DOHH2 (cell line): ENCODE measurements around the gene N4BP2L2.
A peak's percentile ranks its signal among the peaks of the same experiment; 100 is the strongest.

Experiments used
- H3F3A ChIP-seq: fragments of 200-600 bp; sonication (generic), shearing (Covaris generic); 2 replicates; pipeline ENCODE4 v1.6.0; 2016; ENCODE audit warnings: antibody characterized with exemption, mild to moderate bottlenecking; ENCODE audit not compliant: control insufficient read depth, insufficient read depth
- H3K27ac ChIP-seq: fragments of 200-600 bp; sonication (generic); 2 replicates; pipeline ENCODE4 v1.5.1; 2014; ENCODE audit warnings: low read depth, mild to moderate bottlenecking, low read length, moderate library complexity
- H3K27me3 ChIP-seq: fragments of 200-600 bp; sonication (generic); 2 replicates; pipeline ENCODE4 v1.6.1; 2014; ENCODE audit warnings: mild to moderate bottlenecking, low read length, mixed read lengths; ENCODE audit not compliant: control insufficient read depth
- H3K36me3 ChIP-seq: fragments of 200-600 bp; sonication (generic); 2 replicates; pipeline ENCODE4 v1.6.1; 2014; ENCODE audit warnings: mild to moderate bottlenecking, low read length, moderate library complexity, mixed read lengths; ENCODE audit not compliant: control insufficient read depth
- H3K4me1 ChIP-seq: fragments of 200-600 bp; sonication (generic); 2 replicates; pipeline ENCODE4 v1.6.1; 2014; ENCODE audit warnings: mild to moderate bottlenecking, low read length, mixed read lengths; ENCODE audit not compliant: control insufficient read depth
- H3K4me2 ChIP-seq: fragments of 200-600 bp; sonication (generic); 2 replicates; pipeline ENCODE4 v1.6.0; 2014; ENCODE audit warnings: mild to moderate bottlenecking, low read length, moderate library complexity
- H3K4me3 ChIP-seq: fragments of 200-600 bp; sonication (generic); 2 replicates; pipeline ENCODE4 v1.5.1; 2014; ENCODE audit warnings: mild to moderate bottlenecking, low read length, mixed read lengths
- H3K79me2 ChIP-seq: fragments of 200-600 bp; sonication (generic); 2 replicates; pipeline ENCODE4 v1.6.1; 2014; ENCODE audit warnings: mild to moderate bottlenecking, low read length, mixed read lengths; ENCODE audit not compliant: control insufficient read depth
- H3K9me2 ChIP-seq: fragments of 200-600 bp; sonication (generic); replicated peaks from 2 replicates; pipeline ENCODE4 v1.6.1; 2014; ENCODE audit warnings: mild to moderate bottlenecking, low read length, mixed read lengths; ENCODE audit not compliant: control insufficient read depth
- H3K9me3 ChIP-seq: fragments of 200-600 bp; sonication (generic); 2 replicates; pipeline ENCODE4 v1.6.1; 2014; ENCODE audit warnings: antibody characterized with exemption, low read length, mixed read lengths; ENCODE audit not compliant: control insufficient read depth, insufficient read depth
- H4K20me1 ChIP-seq: fragments of 200-600 bp; sonication (generic); 2 replicates; pipeline ENCODE4 v1.6.0; 2014; ENCODE audit warnings: low read depth, mild to moderate bottlenecking, antibody characterized with exemption, low read length, moderate library complexity; ENCODE audit not compliant: control insufficient read depth, insufficient read depth
- EZH2phosphoT487 ChIP-seq: fragments of 200-600 bp; sonication (generic); IDR thresholded peaks from 2 replicates; pipeline ENCODE4 v1.6.1; 2017; ENCODE audit warnings: borderline replicate concordance, mild to moderate bottlenecking, antibody characterized with exemption, low read length, moderate library complexity, mixed read lengths
- TF ChIP-seq, protein P1 (sequence below): fragments of 200-600 bp; sonication (generic); IDR thresholded peaks from one replicate; pipeline ENCODE4 v1.5.1; 2014; ENCODE audit warnings: antibody characterized with exemption, mild to moderate bottlenecking, low read depth, low read length; ENCODE audit not compliant: poor library complexity, severe bottlenecking

N4BP2L2 gene

DNA sequence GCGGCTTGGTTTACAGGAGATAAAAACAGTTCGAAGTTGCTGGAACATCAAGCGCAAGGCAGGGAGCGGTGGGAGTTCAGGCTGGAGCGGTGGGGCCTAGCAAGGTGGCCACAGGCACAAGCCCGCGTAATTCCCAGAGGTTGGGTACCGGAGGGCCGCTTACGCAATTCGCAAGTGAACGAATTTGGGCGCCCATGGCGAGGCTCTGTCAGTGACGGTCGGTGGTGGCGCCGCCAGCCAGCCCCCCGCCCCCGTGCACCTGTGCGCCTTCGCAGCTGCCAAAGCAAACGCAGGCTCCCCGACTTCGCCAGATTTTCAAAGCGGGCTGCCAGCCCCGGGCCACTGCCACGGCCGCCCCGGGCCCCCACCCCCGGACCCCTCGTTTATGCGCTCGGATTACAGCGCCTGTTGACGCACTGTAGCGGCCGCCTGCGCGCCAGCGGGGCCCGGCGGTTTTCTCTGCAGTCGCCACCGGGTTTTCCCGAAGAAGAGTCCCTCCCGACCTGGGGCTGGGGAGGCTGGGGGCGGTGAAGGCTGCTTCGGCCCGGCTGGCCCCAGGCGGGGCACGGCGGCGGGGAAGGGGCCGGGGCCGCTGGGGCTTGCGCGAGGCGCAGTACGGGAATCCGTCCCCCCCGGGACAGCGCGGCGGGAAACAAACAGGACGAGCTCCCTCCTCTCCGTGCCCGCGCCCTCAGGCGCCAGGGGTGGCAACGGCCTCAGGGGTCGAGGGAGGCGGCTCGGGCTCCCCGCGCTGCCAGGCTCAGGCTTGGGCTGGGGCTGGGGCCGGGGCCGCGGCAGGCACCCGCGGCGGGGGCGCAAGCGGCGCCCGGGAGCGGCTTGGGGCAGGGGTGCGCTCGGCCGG lies 111.4 kb downstream of the N4BP2L2 start:
- Histone ChIP-seq H3K27ac (no peak overlapping the region), H3K4me1 (peaks cover 20% of the 10 kb centered on the region), H3K9me3 (no peaks in the 10 kb centered on the region), H3K4me2 (peak overlapping the region; percentile 69), H3K9me2 (no peaks in the 10 kb centered on the region), H3K27me3 (peaks cover 37% of the 10 kb centered on the region), H3F3A (no peaks in the 10 kb centered on the region), H3K79me2 (no peaks in the 10 kb centered on the region), H3K4me3 (peak overlapping the region; percentile 74), H3K36me3 (no peaks in the 10 kb centered on the region), H4K20me1 (no peaks in the 10 kb centered on the region)
- TF ChIP-seq, protein P1, sequence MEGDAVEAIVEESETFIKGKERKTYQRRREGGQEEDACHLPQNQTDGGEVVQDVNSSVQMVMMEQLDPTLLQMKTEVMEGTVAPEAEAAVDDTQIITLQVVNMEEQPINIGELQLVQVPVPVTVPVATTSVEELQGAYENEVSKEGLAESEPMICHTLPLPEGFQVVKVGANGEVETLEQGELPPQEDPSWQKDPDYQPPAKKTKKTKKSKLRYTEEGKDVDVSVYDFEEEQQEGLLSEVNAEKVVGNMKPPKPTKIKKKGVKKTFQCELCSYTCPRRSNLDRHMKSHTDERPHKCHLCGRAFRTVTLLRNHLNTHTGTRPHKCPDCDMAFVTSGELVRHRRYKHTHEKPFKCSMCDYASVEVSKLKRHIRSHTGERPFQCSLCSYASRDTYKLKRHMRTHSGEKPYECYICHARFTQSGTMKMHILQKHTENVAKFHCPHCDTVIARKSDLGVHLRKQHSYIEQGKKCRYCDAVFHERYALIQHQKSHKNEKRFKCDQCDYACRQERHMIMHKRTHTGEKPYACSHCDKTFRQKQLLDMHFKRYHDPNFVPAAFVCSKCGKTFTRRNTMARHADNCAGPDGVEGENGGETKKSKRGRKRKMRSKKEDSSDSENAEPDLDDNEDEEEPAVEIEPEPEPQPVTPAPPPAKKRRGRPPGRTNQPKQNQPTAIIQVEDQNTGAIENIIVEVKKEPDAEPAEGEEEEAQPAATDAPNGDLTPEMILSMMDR: no peak
- TF ChIP-seq EZH2phosphoT487: no peak; the same call in 1 of the 2 replicates

DNA sequence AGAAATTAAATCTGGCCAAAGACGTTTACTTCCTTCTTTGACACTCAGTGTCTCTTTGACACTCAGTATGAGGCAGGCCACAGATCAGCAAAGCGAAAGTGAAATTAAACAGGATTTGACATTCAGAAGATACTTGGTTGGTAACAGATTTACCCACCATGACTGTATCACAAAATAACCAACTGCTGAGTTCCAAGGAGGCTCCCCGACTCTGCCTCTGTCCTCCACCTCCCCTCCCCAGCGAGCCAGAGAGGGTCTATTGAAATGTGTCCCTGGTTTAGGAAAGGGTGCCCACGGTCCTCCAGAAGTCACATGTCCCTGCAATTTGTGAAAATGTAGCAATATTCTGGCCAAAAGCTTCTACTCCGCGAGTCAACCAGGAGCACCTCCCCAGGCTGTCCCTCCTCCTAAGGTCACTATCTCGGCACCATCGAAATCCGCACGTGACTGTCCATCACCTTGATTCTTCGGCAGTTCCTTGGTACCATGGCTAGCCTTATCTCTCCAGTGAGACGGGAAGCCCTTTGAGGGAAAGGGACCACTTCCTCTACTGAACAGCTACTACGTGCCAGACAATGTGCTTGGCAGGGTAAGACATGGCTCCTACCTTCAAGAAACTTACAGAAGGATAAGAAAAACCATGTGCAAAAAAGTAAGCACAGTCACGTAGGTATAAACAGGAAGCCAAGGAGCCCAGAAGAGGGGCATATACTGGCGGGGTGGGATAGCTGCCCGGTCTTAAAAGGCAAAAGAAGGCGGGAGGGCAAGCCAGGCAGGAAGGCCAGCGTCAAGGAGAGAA lies 112.2 kb downstream of the N4BP2L2 start:
- no peaks in the 10 kb centered on the region for H3K9me3 ChIP-seq
- H3K27me3 ChIP-seq: peaks cover 37% of the 10 kb centered on the region
- H3K9me2 ChIP-seq: no peaks in the 10 kb centered on the region
- TF ChIP-seq, protein P1: no peak
- TF ChIP-seq EZH2phosphoT487: no peak
- no peaks in the 10 kb centered on the region for H4K20me1 ChIP-seq
- H3F3A ChIP-seq: no peaks in the 10 kb centered on the region
- H3K79me2 ChIP-seq: no peaks in the 10 kb centered on the region
- H3K36me3 ChIP-seq: no peaks in the 10 kb centered on the region
- peaks cover 20% of the 10 kb centered on the region for H3K4me1 ChIP-seq
- peak overlapping the region; percentile 69 for H3K4me2 ChIP-seq
- peak overlapping the region; percentile 74 for H3K4me3 ChIP-seq
- no peak overlapping the region for H3K27ac ChIP-seq

DNA sequence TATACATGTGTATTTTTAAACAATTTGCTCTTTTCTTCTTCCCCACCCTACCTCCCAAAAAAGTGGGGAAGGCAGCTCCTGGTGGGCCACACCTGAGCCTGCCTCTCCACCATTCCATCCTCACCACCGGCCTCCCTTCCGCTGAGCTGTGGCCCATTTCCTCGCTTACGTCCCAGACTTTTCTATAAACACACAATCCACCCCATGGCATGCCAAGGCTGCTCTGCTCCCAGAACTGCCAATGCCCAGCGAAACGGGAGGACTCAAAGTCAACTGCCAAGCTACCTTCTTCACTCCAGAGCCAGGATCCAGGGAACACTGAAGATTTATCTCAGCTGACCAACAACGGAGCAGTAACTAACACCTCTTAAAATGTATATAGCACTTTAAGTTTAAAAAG lies 113.4 kb downstream of the N4BP2L2 start:
- H3K27me3 ChIP-seq: peaks cover 34% of the 10 kb centered on the region
- H3K4me3 ChIP-seq: no peak overlapping the region
- H3K36me3 ChIP-seq: no peaks in the 10 kb centered on the region
- H3K27ac ChIP-seq: no peak overlapping the region
- H3F3A ChIP-seq: no peaks in the 10 kb centered on the region
- no peak for TF ChIP-seq EZH2phosphoT487
- TF ChIP-seq, protein P1: no peak
- H4K20me1 ChIP-seq: no peaks in the 10 kb centered on the region
- peaks cover under 1% of the 10 kb centered on the region; the same call in 1 of the 2 replicates for H3K9me3 ChIP-seq
- H3K79me2 ChIP-seq: no peaks in the 10 kb centered on the region
- H3K9me2 ChIP-seq: no peaks in the 10 kb centered on the region
- no peak overlapping the region for H3K4me2 ChIP-seq
- peaks cover 20% of the 10 kb centered on the region for H3K4me1 ChIP-seq
